Keratinocyte (primary cell): Measurements from ENCODE around the gene DGKD.

Experiments
- EZH2 ChIP-seq: IDR thresholded peaks from one replicate; pipeline ENCODE4 v1.6.1; 2012; ENCODE audit warnings: inconsistent platforms, mild to moderate bottlenecking, low read length, moderate library complexity
- TF ChIP-seq, protein P1 (sequence below), 3 experiments: IDR thresholded peaks in 1 of 3; conservative IDR thresholded peaks in 1 of 3; optimal IDR thresholded peaks in 1 of 3; 2 replicates in 2 of 3; 3 replicates in 1 of 3; pipeline versions ENCODE3 to v1.5.1; 2011; ENCODE audit warnings: low read length in 3 of 3, mild to moderate bottlenecking in 3 of 3, moderate library complexity in 2 of 3, control low read depth in 1 of 3, inconsistent platforms in 1 of 3; ENCODE audit not compliant: insufficient read depth in 2 of 3; ENCODE audit errors: extremely low read depth in 1 of 3

DNA sequence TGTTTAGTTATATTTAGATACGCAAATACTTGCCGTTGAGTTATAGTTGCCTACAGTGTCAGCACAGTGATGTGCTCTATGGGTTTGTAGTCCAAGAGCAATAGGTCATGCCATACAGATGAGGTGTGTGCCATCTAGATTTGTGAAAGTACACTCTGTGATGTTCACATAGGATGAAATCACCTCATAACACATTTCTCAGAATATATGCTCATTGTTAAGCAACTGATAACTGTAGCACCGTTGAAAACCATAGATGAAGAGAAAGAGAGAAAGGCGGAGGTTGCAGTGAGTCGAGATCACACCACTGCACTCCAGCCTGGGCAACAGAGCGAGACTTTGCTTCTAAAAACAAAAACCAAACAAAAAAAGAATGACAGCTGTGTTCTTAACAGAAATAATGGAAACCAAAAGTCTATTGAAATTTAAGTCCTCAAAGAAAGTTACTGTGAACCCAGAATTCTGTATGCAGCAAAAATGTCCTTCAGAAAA lies 9.5 kb downstream of the DGKD start:
- TF ChIP-seq, protein P1, sequence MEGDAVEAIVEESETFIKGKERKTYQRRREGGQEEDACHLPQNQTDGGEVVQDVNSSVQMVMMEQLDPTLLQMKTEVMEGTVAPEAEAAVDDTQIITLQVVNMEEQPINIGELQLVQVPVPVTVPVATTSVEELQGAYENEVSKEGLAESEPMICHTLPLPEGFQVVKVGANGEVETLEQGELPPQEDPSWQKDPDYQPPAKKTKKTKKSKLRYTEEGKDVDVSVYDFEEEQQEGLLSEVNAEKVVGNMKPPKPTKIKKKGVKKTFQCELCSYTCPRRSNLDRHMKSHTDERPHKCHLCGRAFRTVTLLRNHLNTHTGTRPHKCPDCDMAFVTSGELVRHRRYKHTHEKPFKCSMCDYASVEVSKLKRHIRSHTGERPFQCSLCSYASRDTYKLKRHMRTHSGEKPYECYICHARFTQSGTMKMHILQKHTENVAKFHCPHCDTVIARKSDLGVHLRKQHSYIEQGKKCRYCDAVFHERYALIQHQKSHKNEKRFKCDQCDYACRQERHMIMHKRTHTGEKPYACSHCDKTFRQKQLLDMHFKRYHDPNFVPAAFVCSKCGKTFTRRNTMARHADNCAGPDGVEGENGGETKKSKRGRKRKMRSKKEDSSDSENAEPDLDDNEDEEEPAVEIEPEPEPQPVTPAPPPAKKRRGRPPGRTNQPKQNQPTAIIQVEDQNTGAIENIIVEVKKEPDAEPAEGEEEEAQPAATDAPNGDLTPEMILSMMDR (optimal IDR thresholded peaks at IDR 0.05 in 1 of 3, IDR thresholded peaks at IDR 0.05 in 1 of 3, conservative IDR thresholded peaks at IDR 0.05 in 1 of 3; ENCODE audit: extremely low read depth in 1 of 3, insufficient read depth in 2 of 3, low read length in 3 of 3), result no peak
- no peak for TF ChIP-seq EZH2
